PC-3 (cell line): ENCODE results near the gene PLEKHS1. TPM values are rescaled to one million over a fixed set of nuclear protein-coding genes. Genes with fewer than 3 reads are reported as not detected.

Experiments
- ATAC-seq: fragments of 200-7000 bp; cut with Tn5 transposase; 2 replicates; pipeline ENCODE4 v1.9.1; 2020; ENCODE audit warnings: mild to moderate bottlenecking, moderate library complexity
- BruUV-seq: library from RNA; stranded (reverse); fragments of 400-500 nt; replicated peaks from 2 replicates; lab custom pipeline; 2021; lab: Mats Ljungman, UMichigan
- CTCF ChIA-PET: fragments of 300-600 bp; sonication (Branson Sonifier 250); formaldehyde crosslinking; loops from one replicate; lab custom pipeline; 2022; ENCODE audit warnings: antibody characterized with exemption; lab: Charles Lee
- POLR2A ChIA-PET: fragments of 300-600 bp; sonication (Branson Sonifier 250); formaldehyde crosslinking; loops from one replicate; lab custom pipeline; 2022; ENCODE audit warnings: antibody characterized with exemption; ENCODE audit not compliant: unreplicated experiment; lab: Charles Lee
- DNase-seq: peaks from one replicate; pipeline ENCODE4 v3.0.0-alpha.2; 2015
- H2AFZ ChIP-seq: fragments of 300-600 bp; sonication (generic); 2 replicates; pipeline ENCODE4 v1.6.0; 2016; ENCODE audit warnings: antibody characterized with exemption, low read length
- H3F3A ChIP-seq: fragments of 300-600 bp; sonication (generic); one replicate; pipeline ENCODE4 v1.6.0; 2017; ENCODE audit warnings: antibody characterized with exemption, low read length, control low read depth, mild to moderate bottlenecking; ENCODE audit not compliant: unreplicated experiment
- H3K27ac ChIP-seq: fragments of 300-600 bp; sonication (generic); 2 replicates; pipeline ENCODE4 v1.5.1; 2016; ENCODE audit warnings: mild to moderate bottlenecking, low read length
- H3K27me3 ChIP-seq: fragments of 300-600 bp; sonication (generic); 2 replicates; pipeline ENCODE4 v1.6.1; 2016; ENCODE audit warnings: low read length, mixed read lengths
- H3K36me3 ChIP-seq: fragments of 300-600 bp; sonication (generic); 2 replicates; pipeline ENCODE4 v1.6.1; 2016; ENCODE audit warnings: low read depth, mixed run types, low read length, mixed read lengths
- H3K4me1 ChIP-seq: fragments of 300-600 bp; sonication (generic); 2 replicates; pipeline ENCODE4 v1.5.1; 2016; ENCODE audit warnings: low read length; ENCODE audit not compliant: insufficient read depth
- H3K4me2 ChIP-seq: fragments of 300-600 bp; sonication (generic); 2 replicates; pipeline ENCODE4 v1.6.0; 2016; ENCODE audit warnings: low read length
- H3K4me3 ChIP-seq: fragments of 300-600 bp; sonication (generic); 2 replicates; pipeline ENCODE4 v1.5.1; 2016; ENCODE audit warnings: mild to moderate bottlenecking, low read length, mixed read lengths
- H3K79me2 ChIP-seq: fragments of 300-600 bp; sonication (generic); 2 replicates; pipeline ENCODE4 v1.6.1; 2017; ENCODE audit warnings: low read length, mixed read lengths
- H3K9ac ChIP-seq: fragments of 300-600 bp; sonication (generic); 2 replicates; pipeline ENCODE4 v1.6.0; 2016; ENCODE audit warnings: mild to moderate bottlenecking, low read length
- H3K9me2 ChIP-seq: fragments of 300-600 bp; sonication (generic); replicated peaks from 2 replicates; pipeline ENCODE4 v1.6.1; 2016; ENCODE audit warnings: mixed run types, low read length, mixed read lengths
- H3K9me3 ChIP-seq: fragments of 300-600 bp; sonication (generic); 2 replicates; pipeline ENCODE4 v1.6.1; 2016; ENCODE audit warnings: low read length, mixed read lengths
- H4K20me1 ChIP-seq: fragments of 300-600 bp; sonication (generic); 2 replicates; pipeline ENCODE4 v1.6.1; 2016; ENCODE audit warnings: low read length, mixed read lengths
- CTCF ChIP-seq: fragments of 300-600 bp; sonication (generic); conservative IDR thresholded peaks from 2 replicates; pipeline ENCODE4 v1.5.1; 2017; ENCODE audit warnings: antibody characterized with exemption, low read depth, mild to moderate bottlenecking, low read length
- EZH2 ChIP-seq: fragments of 300-600 bp; sonication (generic); IDR thresholded peaks from one replicate; pipeline ENCODE4 v1.6.1; 2017; ENCODE audit warnings: antibody characterized with exemption, mild to moderate bottlenecking, low read length; ENCODE audit not compliant: unreplicated experiment
- EZH2phosphoT487 ChIP-seq: fragments of 300-600 bp; sonication (generic); IDR thresholded peaks from 2 replicates; pipeline ENCODE4 v1.6.1; 2018; ENCODE audit warnings: mild to moderate bottlenecking, antibody characterized with exemption, low read length, borderline replicate concordance
- intact Hi-C: fragments of 100-400 bp; cut with micrococcal nuclease; formaldehyde crosslinking; loops from 2 replicates; pipeline ENCODE4 v1.9.0; 2023
- total RNA-seq: library from RNA; depleted of rRNA; stranded (reverse); fragments of >200 nt; gene quantifications from 2 replicates; pipeline ENCODE4 v1.2.3, GENCODE V29; 2014

Gene PLEKHS1
- total RNA-seq, 1 experiment from 2014 or later, result not detected

GRCh38 chr10:113743594-113743993 lies 7.9 kb upstream of the PLEKHS1 start:
- CTCF ChIA-PET, result no interaction called here
- no peaks in the 10 kb centered on the region for H3K36me3 ChIP-seq
- no peak overlapping the region for H3K9ac ChIP-seq
- no TSS peak for BruUV-seq
- no peaks in the 10 kb centered on the region for H4K20me1 ChIP-seq
- no peaks in the 10 kb centered on the region for H3F3A ChIP-seq
- ATAC-seq (no peak), DNase-seq (no peak)
- no peak overlapping the region for H2AFZ ChIP-seq
- no peaks in the 10 kb centered on the region for H3K79me2 ChIP-seq
- TF ChIP-seq EZH2phosphoT487, result no peak
- POLR2A ChIA-PET, result no interaction called here
- no peaks in the 10 kb centered on the region for H3K9me2 ChIP-seq
- no peak overlapping the region for H3K4me2 ChIP-seq
- H3K4me1 ChIP-seq, result no peaks in the 10 kb centered on the region
- intact Hi-C loops, result no loop called here
- no peak overlapping the region for H3K4me3 ChIP-seq
- H3K9me3 ChIP-seq, result no peaks in the 10 kb centered on the region
- H3K27ac ChIP-seq, result no peak overlapping the region
- H3K27me3 ChIP-seq, result no peaks in the 10 kb centered on the region

GRCh38 chr10:113745374-113745773 lies 6.1 kb upstream of the PLEKHS1 start:
- H3K79me2 ChIP-seq, result no peaks in the 10 kb centered on the region
- H3K9ac ChIP-seq, result no peak overlapping the region
- DNase-seq (no peak), ATAC-seq (no peak)
- ChIA-PET POLR2A (no interaction called here), CTCF (no interaction called here)
- H3K27ac ChIP-seq, result no peak overlapping the region
- BruUV-seq, result no TSS peak
- no peaks in the 10 kb centered on the region for H3K9me3 ChIP-seq
- H3K9me2 ChIP-seq, result no peaks in the 10 kb centered on the region
- no peak overlapping the region for H3K4me2 ChIP-seq
- no peaks in the 10 kb centered on the region for H3F3A ChIP-seq
- no peaks in the 10 kb centered on the region for H3K4me1 ChIP-seq
- intact Hi-C loops, result no loop called here
- TF ChIP-seq EZH2, result no peak
- TF ChIP-seq EZH2phosphoT487, result no peak
- TF ChIP-seq CTCF, result no peak
- H4K20me1 ChIP-seq, result no peaks in the 10 kb centered on the region
- no peaks in the 10 kb centered on the region for H3K27me3 ChIP-seq
- no peak overlapping the region for H2AFZ ChIP-seq
- H3K4me3 ChIP-seq, result no peak overlapping the region
- H3K36me3 ChIP-seq, result no peaks in the 10 kb centered on the region

GRCh38 chr10:113746217-113746957 lies 5.1 kb upstream of the PLEKHS1 start:
- peak; percentile 8 for DNase-seq
- Histone ChIP-seq H3K27ac (no peak overlapping the region), H4K20me1 (no peaks in the 10 kb centered on the region), H3K36me3 (no peaks in the 10 kb centered on the region), H3K79me2 (no peaks in the 10 kb centered on the region), H3K9me2 (no peaks in the 10 kb centered on the region), H2AFZ (no peak overlapping the region), H3K9ac (no peak overlapping the region), H3K4me2 (no peak overlapping the region), H3K9me3 (no peaks in the 10 kb centered on the region), H3K27me3 (no peaks in the 10 kb centered on the region), H3K4me1 (no peaks in the 10 kb centered on the region), H3F3A (no peaks in the 10 kb centered on the region), H3K4me3 (no peak overlapping the region)
- ATAC-seq, result no peak
- TF ChIP-seq CTCF, result no peak
- no peak for TF ChIP-seq EZH2phosphoT487
- TF ChIP-seq EZH2, result no peak
- ChIA-PET POLR2A (no interaction called here), CTCF (no interaction called here)
- intact Hi-C loops, result no loop called here
- BruUV-seq, result no TSS peak
